Sigmoid colon (tissue), 7 donors: Measurements from ENCODE around the gene PLSCR2. TPM values are rescaled to one million over a fixed set of nuclear protein-coding genes. Genes with fewer than 3 reads are reported as not detected.
A peak's percentile ranks its signal among the peaks of the same experiment; 100 is the strongest.
"Not testable (repeated sequence)": the region's sequence is repeated elsewhere in the genome, so short reads cannot be mapped to it uniquely, and the experiment has no call there.

ENCODE experiments used
- DNase-seq: peaks from one replicate; pipeline ENCODE4 v3.0.0-alpha.2; 2019
- H3K27ac ChIP-seq, 4 donors: fragments of 200-600 bp; sonication (generic); one replicate each; pipeline ENCODE4 v1.5.1; 2016 to 2019; ENCODE audit warnings: mild to moderate bottlenecking in 1 of 4
- H3K27me3 ChIP-seq, 3 donors: fragments of 200-600 bp; sonication (generic); one replicate each; pipeline ENCODE4 v1.5.1; 2019; ENCODE audit warnings: mild to moderate bottlenecking in 1 of 3
- H3K36me3 ChIP-seq, 4 donors: fragments of 200-600 bp; sonication (generic); one replicate each; pipeline ENCODE4 v1.5.1; 2016 to 2019
- H3K4me1 ChIP-seq, 4 donors: fragments of 200-600 bp; sonication (generic); one replicate each; pipeline ENCODE4 v1.5.1; 2017 to 2019
- H3K4me3 ChIP-seq, 4 donors: fragments of 200-600 bp; sonication (generic); one replicate each; pipeline ENCODE4 v1.5.1; 2017 to 2019; ENCODE audit warnings: mild to moderate bottlenecking in 2 of 4, moderate library complexity in 1 of 4
- H3K9me3 ChIP-seq, 4 donors: fragments of 200-600 bp in 3 of 4; sonication (generic) in 3 of 4; one replicate each; pipeline versions ENCODE4 v1.5.1 to v1.6.1; 2013 to 2019
- EP300 ChIP-seq, 4 donors: sonication (generic); formaldehyde crosslinking; IDR thresholded peaks; one replicate each; pipeline ENCODE4 v1.6.1; 2017; ENCODE audit warnings: antibody characterized with exemption in 4 of 4
- POLR2A ChIP-seq, 2 donors: fragments of 450-650 bp; IDR thresholded peaks; one replicate each; pipeline ENCODE4 v1.6.1; 2016; ENCODE audit warnings: antibody characterized with exemption in 2 of 2, mild to moderate bottlenecking in 2 of 2, moderate library complexity in 2 of 2
- POLR2AphosphoS5 ChIP-seq, 4 donors: sonication (generic); formaldehyde crosslinking; IDR thresholded peaks; one replicate each; pipeline ENCODE4 v1.6.1; 2017; ENCODE audit warnings: antibody characterized with exemption in 4 of 4
- WGBS, 2 donors: extraction: QIAGEN DNeasy Blood & Tissue Kit; methylation state at CpG; one replicate each; pipeline ENCODE4 v1.1.7; 2013; 5-methylcytosine and 5-hydroxymethylcytosine counted together
- intact Hi-C: fragments of 100-400 bp; cut with DNase I; formaldehyde crosslinking; loops from one replicate; pipeline ENCODE4 v1.15.1; 2023
- polyA plus RNA-seq, 3 donors: library from polyadenylated mRNA; stranded (reverse); fragments of 200-250 nt; gene quantifications; one replicate each; pipeline ENCODE4 v1.2.3, GENCODE V29; 2013
- total RNA-seq, 4 donors: library from RNA; depleted of rRNA; stranded (reverse); fragments of >200 nt; gene quantifications; one replicate each; pipeline ENCODE4 v1.1.0, GENCODE V29; 2016
- TF ChIP-seq, protein P1 (sequence below), 4 experiments: fragments of 450-650 bp in 3 of 4; fragments of 200-600 bp in 1 of 4; IDR thresholded peaks; one replicate each; pipeline ENCODE4 v1.5.1; 2016 to 2019; ENCODE audit warnings: antibody characterized with exemption in 4 of 4, mild to moderate bottlenecking in 3 of 4, moderate library complexity in 2 of 4
- donor health status: healthy with polysubstance abuse.
- donor health status: Bipolar disorder and iron deficiency.
- donor health status: healthy.

PLSCR2 gene
- total and polyA plus RNA-seq, 7 donors = 0.45 TPM; not detected in 6

DNA sequence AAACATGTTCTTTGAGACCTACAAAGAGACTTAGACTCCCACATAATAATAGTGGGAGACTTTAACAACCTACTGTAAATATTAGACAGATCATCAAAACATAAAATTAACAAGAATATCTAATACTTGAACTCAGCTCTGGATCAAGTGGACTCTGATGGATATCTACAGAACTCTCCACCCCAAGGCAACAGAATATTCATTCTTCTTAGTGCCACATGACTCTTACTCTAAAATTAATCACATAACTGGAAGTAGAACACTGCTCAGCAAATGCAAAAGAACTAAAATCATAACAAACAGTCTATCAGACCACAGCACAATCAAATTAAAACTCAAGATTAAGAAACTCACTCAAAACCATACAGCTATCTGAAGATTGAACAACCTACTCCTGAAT lies 15.9 kb upstream of the PLSCR2 start:
- DNase-seq = no peak
- no peak overlapping the region for H3K27ac ChIP-seq
- intact Hi-C loops = no loop called here
- H3K9me3 ChIP-seq = peaks cover 0 to 3% (median 0%) of the 10 kb centered on the region in 4 donors
- no peaks in the 10 kb centered on the region for H3K27me3 ChIP-seq
- TF ChIP-seq POLR2AphosphoS5 (IDR thresholded peaks at IDR 0.05) (no peak), POLR2A (IDR thresholded peaks at IDR 0.05) (no peak), EP300 (IDR thresholded peaks at IDR 0.05) (no peak)
- TF ChIP-seq, protein P1, sequence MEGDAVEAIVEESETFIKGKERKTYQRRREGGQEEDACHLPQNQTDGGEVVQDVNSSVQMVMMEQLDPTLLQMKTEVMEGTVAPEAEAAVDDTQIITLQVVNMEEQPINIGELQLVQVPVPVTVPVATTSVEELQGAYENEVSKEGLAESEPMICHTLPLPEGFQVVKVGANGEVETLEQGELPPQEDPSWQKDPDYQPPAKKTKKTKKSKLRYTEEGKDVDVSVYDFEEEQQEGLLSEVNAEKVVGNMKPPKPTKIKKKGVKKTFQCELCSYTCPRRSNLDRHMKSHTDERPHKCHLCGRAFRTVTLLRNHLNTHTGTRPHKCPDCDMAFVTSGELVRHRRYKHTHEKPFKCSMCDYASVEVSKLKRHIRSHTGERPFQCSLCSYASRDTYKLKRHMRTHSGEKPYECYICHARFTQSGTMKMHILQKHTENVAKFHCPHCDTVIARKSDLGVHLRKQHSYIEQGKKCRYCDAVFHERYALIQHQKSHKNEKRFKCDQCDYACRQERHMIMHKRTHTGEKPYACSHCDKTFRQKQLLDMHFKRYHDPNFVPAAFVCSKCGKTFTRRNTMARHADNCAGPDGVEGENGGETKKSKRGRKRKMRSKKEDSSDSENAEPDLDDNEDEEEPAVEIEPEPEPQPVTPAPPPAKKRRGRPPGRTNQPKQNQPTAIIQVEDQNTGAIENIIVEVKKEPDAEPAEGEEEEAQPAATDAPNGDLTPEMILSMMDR (IDR thresholded peaks at IDR 0.05) = no peak
- no peaks in the 10 kb centered on the region for H3K4me1 ChIP-seq
- no peak overlapping the region for H3K4me3 ChIP-seq
- no peaks in the 10 kb centered on the region for H3K36me3 ChIP-seq

DNA sequence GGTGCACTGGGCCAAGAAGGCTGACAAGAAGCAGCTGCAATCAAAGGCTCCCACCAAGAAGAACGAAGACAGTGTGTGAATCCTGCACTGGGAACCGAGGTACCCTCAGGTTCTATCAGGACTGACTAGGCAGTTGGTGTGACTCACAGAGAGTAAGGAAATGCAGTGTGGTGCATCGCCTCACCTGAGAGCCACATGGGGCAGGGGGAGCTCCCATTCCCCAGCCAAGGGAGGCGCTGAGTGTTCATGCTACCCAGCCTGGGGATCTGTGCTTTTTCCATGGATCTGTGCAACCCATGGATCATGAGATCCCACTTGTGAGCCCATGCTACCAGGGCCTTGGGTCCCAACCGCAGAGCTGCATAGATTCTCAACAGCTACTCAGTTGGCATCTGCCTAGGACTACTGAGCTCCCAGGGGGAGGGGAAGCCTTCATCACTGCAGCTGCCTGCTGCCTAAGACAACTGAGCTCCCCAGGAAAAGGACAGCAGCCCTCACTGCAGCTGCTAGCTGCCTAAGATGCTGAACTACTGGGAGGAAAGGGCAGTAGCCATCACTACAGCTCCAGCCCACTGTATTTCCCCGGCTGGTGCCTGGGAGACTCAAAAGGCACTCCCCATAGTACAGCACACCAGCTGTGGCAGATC lies 6.9 kb upstream of the PLSCR2 start:
- WGBS, 2 donors = 90 to 93% methylated on average over 6 of the region's 6 CpGs
- no peaks in the 10 kb centered on the region for H3K27me3 ChIP-seq
- no peak for DNase-seq
- intact Hi-C loops = no loop called here
- H3K4me3 ChIP-seq = no peak overlapping the region
- no peaks in the 10 kb centered on the region for H3K9me3 ChIP-seq
- TF ChIP-seq EP300 (IDR thresholded peaks at IDR 0.05) (no peak), POLR2A (IDR thresholded peaks at IDR 0.05) (no peak), POLR2AphosphoS5 (IDR thresholded peaks at IDR 0.05) (no peak)
- TF ChIP-seq, protein P1 (IDR thresholded peaks at IDR 0.05) = no peak
- H3K36me3 ChIP-seq = no peaks in the 10 kb centered on the region
- peaks cover 0 to 8% (median 0%) of the 10 kb centered on the region in 4 donors for H3K4me1 ChIP-seq
- no peak overlapping the region for H3K27ac ChIP-seq

DNA sequence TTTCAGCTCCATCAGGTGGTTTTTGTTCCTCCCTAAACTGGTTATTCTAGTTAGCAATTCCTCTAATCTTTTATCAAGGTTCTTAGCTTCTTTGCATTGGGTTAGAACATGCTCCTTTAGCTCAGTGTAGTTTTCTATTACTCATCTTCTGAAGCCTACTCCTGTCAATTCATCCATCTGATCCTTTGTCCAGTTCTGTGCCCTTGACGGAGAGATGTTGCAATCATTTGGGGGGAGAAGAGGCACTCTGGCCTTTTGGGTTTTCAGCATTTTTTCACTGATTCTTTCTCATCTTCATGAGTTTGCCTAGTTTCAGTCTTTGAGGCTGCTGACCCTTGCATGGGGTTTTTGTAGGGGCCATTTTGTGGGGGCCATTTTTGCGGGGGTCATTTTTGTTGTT lies 5.6 kb upstream of the PLSCR2 start:
- not testable (repeated sequence) for H3K4me1 ChIP-seq, DNase-seq, H3K36me3 ChIP-seq, H3K27me3 ChIP-seq, H3K4me3 ChIP-seq, H3K9me3 ChIP-seq, H3K27ac ChIP-seq
- intact Hi-C loops = loop anchor here (5.0 kb wide), 1 partner anchor 67 kb away; the partner anchor contains the start of gene PLSCR1
- 95 to 96% methylated on average over 2 of the region's 2 CpGs for WGBS, 2 donors

DNA sequence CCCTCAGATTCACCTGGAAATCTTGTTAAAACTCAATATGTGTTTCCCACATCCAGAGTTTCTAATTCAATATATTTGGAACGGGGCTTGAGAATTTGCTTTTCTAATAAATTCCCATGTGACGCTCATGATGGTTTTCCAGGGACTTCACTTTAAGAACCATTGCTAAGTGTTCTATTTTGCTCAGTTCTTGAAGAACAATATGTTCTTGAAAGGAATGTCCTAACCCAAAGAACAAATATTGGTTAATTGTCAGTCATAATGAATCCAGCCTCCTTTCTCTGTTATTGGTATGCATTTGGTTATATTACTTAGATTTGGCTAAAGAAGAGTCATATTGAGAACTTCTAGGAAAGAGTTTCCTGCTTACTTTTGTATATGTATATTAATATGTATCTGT lies 4.4 kb upstream of the PLSCR2 start:
- no peak overlapping the region for H3K4me3 ChIP-seq
- TF ChIP-seq POLR2A (IDR thresholded peaks at IDR 0.05) (no peak), EP300 (IDR thresholded peaks at IDR 0.05) (peak in 1 of 4 donors; percentile 32), POLR2AphosphoS5 (IDR thresholded peaks at IDR 0.05) (peak in 1 of 4 donors; percentile 9)
- TF ChIP-seq, protein P1 (IDR thresholded peaks at IDR 0.05) = no peak
- H3K27me3 ChIP-seq = no peaks in the 10 kb centered on the region
- no peaks in the 10 kb centered on the region for H3K36me3 ChIP-seq
- H3K27ac ChIP-seq = no peak overlapping the region
- peaks cover 0 to 15% (median 6%) of the 10 kb centered on the region in 4 donors for H3K4me1 ChIP-seq
- 96 to 98% methylated on average over 2 of the region's 2 CpGs for WGBS, 2 donors
- H3K9me3 ChIP-seq = no peaks in the 10 kb centered on the region
- no peak for DNase-seq
- intact Hi-C loops = loop anchor here (5.0 kb wide), 1 partner anchor 69 kb away; the partner anchor contains the start of gene PLSCR1

DNA sequence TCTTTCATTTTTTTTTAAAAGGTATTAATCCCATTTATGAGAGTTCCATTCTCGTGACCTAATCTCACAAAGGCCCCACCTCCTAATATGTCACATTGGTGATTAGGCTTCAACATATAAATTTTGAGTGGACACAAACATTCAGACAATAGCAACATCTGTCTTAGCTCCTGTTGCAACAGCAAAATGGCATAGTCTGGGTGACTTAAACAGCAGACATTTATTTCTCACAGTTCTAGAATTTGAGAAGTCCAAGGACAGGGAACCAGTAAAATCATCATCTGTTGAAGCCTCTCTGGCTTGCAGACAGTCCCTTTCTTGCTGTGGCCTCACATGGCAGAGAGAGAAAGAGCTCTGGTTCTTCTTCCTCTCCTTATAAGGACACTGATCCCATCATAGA lies 3.2 kb upstream of the PLSCR2 start:
- no peak overlapping the region for H3K4me3 ChIP-seq
- H3K4me1 ChIP-seq = peaks cover 0 to 15% (median 6%) of the 10 kb centered on the region in 4 donors
- no peaks in the 10 kb centered on the region for H3K9me3 ChIP-seq
- H3K27me3 ChIP-seq = no peaks in the 10 kb centered on the region
- TF ChIP-seq EP300 (IDR thresholded peaks at IDR 0.05) (no peak), POLR2A (IDR thresholded peaks at IDR 0.05) (no peak), POLR2AphosphoS5 (IDR thresholded peaks at IDR 0.05) (no peak)
- TF ChIP-seq, protein P1 (IDR thresholded peaks at IDR 0.05) = no peak
- 87 to 92% methylated on average over 1 of the region's 1 CpG for WGBS, 2 donors
- peak overlapping the region in 1 of 4 donors; percentile 32 for H3K27ac ChIP-seq
- intact Hi-C loops = loop anchor here (5.0 kb wide), 1 partner anchor 70 kb away; the partner anchor contains the start of gene PLSCR1
- no peak for DNase-seq
- no peaks in the 10 kb centered on the region for H3K36me3 ChIP-seq
